ENCODE results near the gene MSMP. TPM values are rescaled to one million over a fixed set of nuclear protein-coding genes. Genes with fewer than 3 reads are reported as not detected.
A peak's percentile ranks its signal among the peaks of the same experiment; 100 is the strongest.

MSMP gene
- total RNA-seq, 1 experiment from 2014 or later = not detected

- H3K4me1 ChIP-seq (ENCODE audit: insufficient read depth, low read length, poor library complexity, severe bottlenecking) = no peaks in the 10 kb centered on the region
- peaks cover 92% of the 10 kb centered on the region for H3K36me3 ChIP-seq (ENCODE audit: insufficient read depth, low read length, poor library complexity, severe bottlenecking)
- H3K4me3 ChIP-seq (ENCODE audit: low read depth, low read length, poor library complexity, severe bottlenecking) = no peak overlapping the region
- no peak for DNase-seq (ENCODE audit: low spot score)
- no peaks in the 10 kb centered on the region for H3K27me3 ChIP-seq (replicated peaks; ENCODE audit: insufficient read depth, low read depth, low read length, poor library complexity)
- no TSS peak for BruUV-seq (replicated peaks)
- no peaks in the 10 kb centered on the region for H3K9me3 ChIP-seq (ENCODE audit: low read depth, low read length, poor library complexity, severe bottlenecking)
- ChIA-PET POLR2A (ENCODE audit: low non-redundant PET) (no interaction called here), CTCF (interaction anchor here (0.9 kb wide), 1 partner anchor 9 kb away, joined by 3 read pairs; no protein-coding TSS in a partner anchor)
- TF ChIP-seq EZH2 (IDR thresholded peaks at IDR 0.05; ENCODE audit: borderline replicate concordance, low read depth, low read length, poor library complexity, severe bottlenecking) (no peak), CTCF (conservative IDR thresholded peaks at IDR 0.05; ENCODE audit: low read depth, low read length) (no peak)
- no peak overlapping the region for H3K27ac ChIP-seq (ENCODE audit: low read depth, low read length, poor library complexity, severe bottlenecking)
- intact Hi-C loops (cut with micrococcal nuclease; ENCODE audit: unreplicated experiment) = no loop called here
These were observed 47.1 kb downstream of the MSMP start for GRCh38 chr9:35706951-35707350.

GRCh38 chr9:35705836-35706430, 48.1 kb downstream of the MSMP start:
- CTCF ChIA-PET = interaction anchor here (0.9 kb wide), 1 partner anchor 8 kb away, joined by 3 read pairs; no protein-coding TSS in a partner anchor
- intact Hi-C loops (cut with micrococcal nuclease; ENCODE audit: unreplicated experiment) = no loop called here

GRCh38 chr9:35705372-35705771, 48.7 kb downstream of the MSMP start:
- Histone ChIP-seq H3K9me3 (ENCODE audit: low read depth, low read length, poor library complexity, severe bottlenecking) (no peaks in the 10 kb centered on the region), H3K4me3 (ENCODE audit: low read depth, low read length, poor library complexity, severe bottlenecking) (no peak overlapping the region), H3K27ac (ENCODE audit: low read depth, low read length, poor library complexity, severe bottlenecking) (no peak overlapping the region), H3K27me3 (replicated peaks; ENCODE audit: insufficient read depth, low read depth, low read length, poor library complexity) (no peaks in the 10 kb centered on the region), H3K4me1 (ENCODE audit: insufficient read depth, low read length, poor library complexity, severe bottlenecking) (no peaks in the 10 kb centered on the region), H3K36me3 (ENCODE audit: insufficient read depth, low read length, poor library complexity, severe bottlenecking) (peaks cover 92% of the 10 kb centered on the region)
- TF ChIP-seq EZH2 (IDR thresholded peaks at IDR 0.05; ENCODE audit: borderline replicate concordance, low read depth, low read length, poor library complexity, severe bottlenecking) = no peak
- no peak for TF ChIP-seq CTCF (conservative IDR thresholded peaks at IDR 0.05; ENCODE audit: low read depth, low read length)
- POLR2A ChIA-PET (ENCODE audit: low non-redundant PET) = no interaction called here
- DNase-seq (ENCODE audit: low spot score) = no peak
- intact Hi-C loops (cut with micrococcal nuclease; ENCODE audit: unreplicated experiment) = no loop called here
- CTCF ChIA-PET = no interaction called here
- no TSS peak for BruUV-seq (replicated peaks)

More at GRCh38 chr9:35705836-35706430, 48.1 kb downstream of the MSMP start:
- BruUV-seq (replicated peaks) = TSS peak; percentile 64
- no peak for DNase-seq (ENCODE audit: low spot score)
- no peaks in the 10 kb centered on the region for H3K4me1 ChIP-seq (ENCODE audit: insufficient read depth, low read length, poor library complexity, severe bottlenecking)
- TF ChIP-seq CTCF (conservative IDR thresholded peaks at IDR 0.05; ENCODE audit: low read depth, low read length) (no peak), EZH2 (IDR thresholded peaks at IDR 0.05; ENCODE audit: borderline replicate concordance, low read depth, low read length, poor library complexity, severe bottlenecking) (no peak)
- POLR2A ChIA-PET (ENCODE audit: low non-redundant PET) = no interaction called here
- H3K4me3 ChIP-seq (ENCODE audit: low read depth, low read length, poor library complexity, severe bottlenecking) = no peak overlapping the region
- no peaks in the 10 kb centered on the region for H3K27me3 ChIP-seq (replicated peaks; ENCODE audit: insufficient read depth, low read depth, low read length, poor library complexity)
- H3K36me3 ChIP-seq (ENCODE audit: insufficient read depth, low read length, poor library complexity, severe bottlenecking) = peaks cover 92% of the 10 kb centered on the region
- no peak overlapping the region for H3K27ac ChIP-seq (ENCODE audit: low read depth, low read length, poor library complexity, severe bottlenecking)
- H3K9me3 ChIP-seq (ENCODE audit: low read depth, low read length, poor library complexity, severe bottlenecking) = no peaks in the 10 kb centered on the region

All from A673 (cell line).